ENCODE data around the gene PTOV1.

- TF ChIP-seq CTCF (IDR thresholded peaks at IDR 0.05) (no peak), EZH2 (IDR thresholded peaks at IDR 0.05; ENCODE audit: borderline replicate concordance, insufficient read depth, low read depth, low read length, poor library complexity, severe bottlenecking) (no peak)
Measured at GRCh38 chr19:49872245-49873128, 21.5 kb downstream of the PTOV1 start.
